Activated T-helper 1 cell treated with anti-CD3 and anti-CD28 coated beads, Interleukin-2, amount 50 U/mL, for 16 hours (primary cell): ENCODE data around the gene LRP6.

Experiments
- DNase-seq, 2 donors: peaks; one replicate each; pipeline ENCODE4 v3.0.0-alpha.2; 2020; ENCODE audit warnings: low read depth in 1 of 2, low spot score in 1 of 2

Gene LRP6

GRCh38 chr12:12216349-12217017 lies 50.4 kb downstream of the LRP6 start:
- DNase-seq = no peak

GRCh38 chr12:12214635-12215131 lies 52.2 kb downstream of the LRP6 start:
- DNase-seq = no peak

DNA sequence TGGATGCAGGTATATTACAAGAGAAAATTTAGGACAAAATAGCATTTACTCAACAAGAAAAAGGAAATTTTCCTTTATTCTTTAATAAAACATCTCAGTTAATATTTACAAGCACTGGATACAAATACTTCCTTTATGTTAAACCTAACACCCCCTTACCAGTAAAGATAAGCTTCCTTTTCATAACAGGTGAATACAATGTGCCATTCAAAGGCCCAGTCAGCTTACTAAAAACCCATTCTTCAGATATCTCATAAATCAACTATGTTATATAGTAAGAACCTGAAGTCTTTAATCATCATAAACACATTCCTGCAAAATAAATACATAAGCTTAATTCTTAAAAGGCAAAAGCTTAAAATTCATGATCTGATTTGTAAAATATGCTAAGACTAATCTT lies 52.6 kb downstream of the LRP6 start:
- DNase-seq = no peak

GRCh38 chr12:12212769-12213168 lies 54.1 kb downstream of the LRP6 start:
- DNase-seq = no peak

- DNase-seq = no peak
These were observed 55.9 kb downstream of the LRP6 start for GRCh38 chr12:12210983-12211382.

- DNase-seq = no peak
These were observed 56.4 kb downstream of the LRP6 start for GRCh38 chr12:12210416-12210815.

DNA sequence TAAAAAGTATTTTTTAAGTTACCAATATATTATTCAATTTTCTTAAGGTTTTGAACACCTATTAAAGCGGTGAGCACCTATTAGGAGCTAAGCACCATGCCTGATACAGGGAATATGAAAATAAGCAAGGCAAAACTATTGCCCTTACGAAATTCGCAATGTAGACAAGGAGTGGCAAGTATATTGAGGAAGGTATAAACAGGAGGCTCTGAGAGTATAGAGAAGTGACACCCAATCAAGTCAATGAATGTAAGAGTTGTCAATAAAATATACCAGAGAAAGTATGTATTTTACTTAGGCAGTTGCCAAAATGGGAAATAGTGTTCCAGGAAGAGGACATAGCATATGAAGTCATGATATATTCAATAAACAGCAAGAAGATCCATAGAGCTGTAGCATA lies 57.2 kb downstream of the LRP6 start:
- no peak for DNase-seq

- no peak for DNase-seq
These were observed 57.8 kb downstream of the LRP6 start for GRCh38 chr12:12209043-12209442.

- no peak for DNase-seq
These were observed 59.1 kb downstream of the LRP6 start for GRCh38 chr12:12207746-12208145.

DNA sequence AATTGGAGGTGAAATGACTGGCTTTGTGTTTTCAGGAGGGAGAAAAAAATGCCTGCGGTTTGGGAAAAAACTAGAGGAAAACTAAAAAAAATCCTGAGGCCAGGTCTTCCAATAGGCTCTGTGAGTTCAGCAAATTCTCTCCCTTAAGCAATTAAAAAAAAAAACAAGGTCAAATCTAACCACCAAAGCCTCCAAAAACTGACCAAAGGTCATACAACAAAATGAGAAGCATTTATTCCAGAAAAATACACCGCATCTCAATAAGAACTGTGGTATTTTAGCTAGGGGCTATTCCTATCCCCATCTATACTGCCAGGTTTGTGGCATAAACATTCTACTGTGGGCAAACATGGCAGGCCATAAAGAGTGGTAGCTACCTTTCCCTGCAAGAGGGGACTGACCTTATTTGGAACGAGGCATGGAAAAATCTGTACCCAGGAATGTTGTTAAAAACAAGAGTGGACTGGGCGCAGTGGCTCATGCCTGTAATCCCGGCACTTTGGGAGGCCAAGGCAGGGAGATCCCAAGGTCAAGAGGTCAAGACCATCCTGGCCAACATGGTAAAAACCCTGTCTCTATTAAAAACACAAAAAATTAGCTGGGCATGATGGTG lies 60.0 kb downstream of the LRP6 start:
- no peak for DNase-seq

GRCh38 chr12:12202747-12203146 lies 64.1 kb downstream of the LRP6 start:
- no peak for DNase-seq

GRCh38 chr12:12202105-12202504 lies 64.7 kb downstream of the LRP6 start:
- DNase-seq = no peak

GRCh38 chr12:12201274-12201758 lies 65.5 kb downstream of the LRP6 start:
- DNase-seq = no peak

- no peak for DNase-seq
These were observed 66.5 kb downstream of the LRP6 start for GRCh38 chr12:12200363-12200762.

- no peak for DNase-seq
These were observed 68.7 kb downstream of the LRP6 start for GRCh38 chr12:12198124-12198523.

- no peak for DNase-seq
These were observed 69.7 kb downstream of the LRP6 start for GRCh38 chr12:12197128-12197527.

GRCh38 chr12:12195516-12195915 lies 71.3 kb downstream of the LRP6 start:
- DNase-seq = no peak

DNA sequence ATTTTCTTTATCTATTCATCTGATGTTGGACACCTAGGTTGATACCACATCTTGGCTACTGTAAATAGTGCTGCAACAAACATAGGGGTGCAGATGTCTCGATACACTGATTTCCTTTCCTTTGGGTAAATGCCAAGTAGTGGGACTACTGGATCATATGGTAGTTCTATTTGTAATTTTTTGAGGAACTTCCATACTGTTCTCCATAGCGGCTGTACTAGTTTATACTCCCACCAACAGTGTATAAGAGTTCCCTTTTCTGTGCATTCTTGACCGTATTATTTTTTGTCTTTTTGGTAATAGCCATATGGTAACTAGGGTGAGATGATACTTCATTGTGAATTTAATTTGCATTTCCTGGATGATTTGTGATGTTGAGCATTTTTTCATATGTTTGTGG lies 71.8 kb downstream of the LRP6 start:
- no peak for DNase-seq

- no peak for DNase-seq
These were observed 72.6 kb downstream of the LRP6 start for GRCh38 chr12:12194206-12194605.

- no peak for DNase-seq
These were observed 75.8 kb downstream of the LRP6 start for GRCh38 chr12:12191008-12191407.

DNA sequence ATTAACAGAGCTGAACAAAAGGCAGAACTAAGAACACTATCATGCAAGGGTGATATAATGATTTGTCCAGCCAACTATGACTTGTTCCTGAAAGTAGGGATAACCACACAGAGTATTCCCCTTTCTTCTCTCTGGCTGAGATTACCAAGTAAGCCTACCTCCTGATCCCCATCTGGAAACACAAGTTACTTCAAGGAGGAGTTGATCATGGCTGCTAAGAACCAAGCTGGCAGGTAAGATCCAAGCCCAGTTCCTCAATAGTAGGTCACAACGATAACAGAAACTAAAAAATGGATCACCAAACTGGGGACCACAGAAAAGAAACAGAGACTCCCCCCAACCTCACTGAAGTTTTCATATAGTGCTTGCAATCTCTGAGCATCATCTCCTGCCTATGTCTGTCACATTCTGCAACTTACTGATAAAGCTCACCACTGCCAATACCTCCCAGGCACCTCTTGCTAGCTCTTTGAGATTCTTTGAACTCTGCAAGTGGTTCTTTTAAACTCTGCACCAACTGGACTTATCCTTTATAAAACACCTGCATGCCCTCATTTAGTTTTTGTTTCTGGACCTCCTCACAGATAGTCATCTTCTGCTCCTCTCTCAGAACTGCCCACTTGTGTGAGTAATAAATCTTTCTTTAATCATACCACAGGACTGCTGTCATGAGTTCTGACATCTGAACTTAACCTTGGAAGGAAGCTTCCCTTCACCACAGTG lies 76.6 kb downstream of the LRP6 start:
- no peak for DNase-seq

DNA sequence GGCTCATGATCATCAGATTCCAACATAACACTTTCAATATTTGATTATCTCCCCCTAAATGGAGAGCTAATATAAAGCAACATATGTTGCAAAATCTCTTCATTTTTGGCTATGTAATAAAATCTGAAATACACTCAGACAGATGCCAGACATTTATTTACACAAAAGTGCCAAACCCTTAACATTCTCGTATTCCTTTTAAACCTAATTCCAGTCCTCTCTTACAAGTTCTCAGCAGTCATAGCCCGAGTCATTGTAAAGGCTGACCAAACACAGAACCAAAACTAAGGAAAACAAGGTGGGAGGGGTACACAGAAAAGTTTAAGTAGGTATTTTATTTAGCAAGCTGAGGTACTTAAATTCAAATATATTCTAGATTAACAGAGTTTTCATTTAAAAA lies 81.4 kb downstream of the LRP6 start:
- no peak for DNase-seq
